SJCRH30 (cell line): ENCODE results near the gene LITAF. TPM values are rescaled to one million over a fixed set of nuclear protein-coding genes. Genes with fewer than 3 reads are reported as not detected.
"Not testable (repeated sequence)": the region's sequence is repeated elsewhere in the genome, so short reads cannot be mapped to it uniquely, and the experiment has no call there.

ENCODE experiments used
- DNase-seq, 2 experiments: peaks; one replicate each; pipeline ENCODE4 v3.0.0-alpha.2; 2015 to 2020
- H3K27ac ChIP-seq: fragments of 250-450 bp; sonication (Bioruptor Pico); 2 replicates; pipeline ENCODE4 v1.5.1; 2020; ENCODE audit warnings: mild to moderate bottlenecking, moderate library complexity
- H3K27me3 ChIP-seq: fragments of 250-450 bp; sonication (Bioruptor Pico); 2 replicates; pipeline ENCODE4 v1.5.1; 2020; ENCODE audit warnings: mild to moderate bottlenecking, moderate library complexity
- H3K36me3 ChIP-seq: fragments of 250-450 bp; sonication (Bioruptor Pico); 2 replicates; pipeline ENCODE4 v1.5.1; 2020; ENCODE audit warnings: mild to moderate bottlenecking, moderate library complexity
- H3K4me1 ChIP-seq: fragments of 250-450 bp; sonication (Bioruptor Pico); 2 replicates; pipeline ENCODE4 v1.5.1; 2020; ENCODE audit warnings: mild to moderate bottlenecking, moderate library complexity
- H3K4me3 ChIP-seq: fragments of 250-450 bp; sonication (Bioruptor Pico); 2 replicates; pipeline ENCODE4 v1.5.1; 2020; ENCODE audit warnings: mild to moderate bottlenecking, moderate library complexity
- H3K9me3 ChIP-seq: fragments of 250-450 bp; sonication (Bioruptor Pico); replicated peaks from 2 replicates; pipeline ENCODE4 v1.5.1; 2020; ENCODE audit warnings: mild to moderate bottlenecking, moderate library complexity
- total RNA-seq: library from RNA; depleted of rRNA; stranded (reverse); fragments of >200 nt; shearing (Covaris generic); gene quantifications from 2 replicates; pipeline ENCODE4 v1.2.3, GENCODE V29; 2014

The LITAF gene
- total RNA-seq, 1 experiment from 2014 or later, result 49.8 TPM

GRCh38 chr16:11581678-11582077 lies 5.0 kb downstream of the LITAF start:
- Histone ChIP-seq H3K36me3 (no peaks in the 10 kb centered on the region), H3K27ac (no peak overlapping the region), H3K4me3 (no peak overlapping the region), H3K9me3 (no peaks in the 10 kb centered on the region), H3K27me3 (no peaks in the 10 kb centered on the region), H3K4me1 (peaks cover 23% of the 10 kb centered on the region)
- no peak for DNase-seq

GRCh38 chr16:11580451-11581086 lies 6.2 kb downstream of the LITAF start:
- no peaks in the 10 kb centered on the region for H3K27me3 ChIP-seq
- no peaks in the 10 kb centered on the region for H3K9me3 ChIP-seq
- H3K4me1 ChIP-seq, result peaks cover 17% of the 10 kb centered on the region
- no peaks in the 10 kb centered on the region for H3K36me3 ChIP-seq
- no peak overlapping the region for H3K4me3 ChIP-seq
- DNase-seq, result no peak
- H3K27ac ChIP-seq, result no peak overlapping the region

- DNase-seq, H3K36me3 ChIP-seq, H3K4me1 ChIP-seq, H3K27me3 ChIP-seq, H3K27ac ChIP-seq, H3K4me3 ChIP-seq, H3K9me3 ChIP-seq: not testable (repeated sequence)
These were observed 9.4 kb downstream of the LITAF start for GRCh38 chr16:11577290-11577660.

- H3K4me1 ChIP-seq, result no peaks in the 10 kb centered on the region
- no peak overlapping the region for H3K27ac ChIP-seq
- H3K36me3 ChIP-seq, result no peaks in the 10 kb centered on the region
- no peaks in the 10 kb centered on the region for H3K27me3 ChIP-seq
- DNase-seq, result no peak
- no peaks in the 10 kb centered on the region for H3K9me3 ChIP-seq
- no peak overlapping the region for H3K4me3 ChIP-seq
These were observed 10.1 kb downstream of the LITAF start for GRCh38 chr16:11576427-11577289.

GRCh38 chr16:11575223-11575589 lies 11.5 kb downstream of the LITAF start:
- H3K9me3 ChIP-seq, result no peaks in the 10 kb centered on the region
- DNase-seq, result no peak
- no peak overlapping the region for H3K27ac ChIP-seq
- H3K27me3 ChIP-seq, result no peaks in the 10 kb centered on the region
- no peaks in the 10 kb centered on the region for H3K4me1 ChIP-seq
- no peak overlapping the region for H3K4me3 ChIP-seq
- H3K36me3 ChIP-seq, result no peaks in the 10 kb centered on the region

GRCh38 chr16:11572301-11572995 lies 14.3 kb downstream of the LITAF start:
- no peak for DNase-seq
- no peaks in the 10 kb centered on the region for H3K36me3 ChIP-seq
- H3K27me3 ChIP-seq, result no peaks in the 10 kb centered on the region
- H3K9me3 ChIP-seq, result no peaks in the 10 kb centered on the region
- H3K4me1 ChIP-seq, result no peaks in the 10 kb centered on the region
- H3K4me3 ChIP-seq, result no peak overlapping the region
- H3K27ac ChIP-seq, result no peak overlapping the region

- Histone ChIP-seq H3K4me1 (no peaks in the 10 kb centered on the region), H3K4me3 (no peak overlapping the region), H3K9me3 (no peaks in the 10 kb centered on the region), H3K27ac (no peak overlapping the region), H3K27me3 (no peaks in the 10 kb centered on the region), H3K36me3 (no peaks in the 10 kb centered on the region)
- DNase-seq, result no peak
These were observed 15.2 kb downstream of the LITAF start for GRCh38 chr16:11571549-11571948.

- Histone ChIP-seq H3K27ac (no peak overlapping the region), H3K4me3 (no peak overlapping the region), H3K4me1 (no peaks in the 10 kb centered on the region), H3K36me3 (no peaks in the 10 kb centered on the region), H3K27me3 (no peaks in the 10 kb centered on the region), H3K9me3 (no peaks in the 10 kb centered on the region)
- DNase-seq, result no peak
These were observed 15.9 kb downstream of the LITAF start for GRCh38 chr16:11570806-11571205.

GRCh38 chr16:11570258-11570657 lies 16.5 kb downstream of the LITAF start:
- no peaks in the 10 kb centered on the region for H3K36me3 ChIP-seq
- H3K4me3 ChIP-seq, result no peak overlapping the region
- no peaks in the 10 kb centered on the region for H3K27me3 ChIP-seq
- H3K27ac ChIP-seq, result no peak overlapping the region
- no peaks in the 10 kb centered on the region for H3K4me1 ChIP-seq
- no peak for DNase-seq
- H3K9me3 ChIP-seq, result no peaks in the 10 kb centered on the region

GRCh38 chr16:11566398-11566797 lies 20.3 kb downstream of the LITAF start:
- 0 out of 2 replicates have a peak, but pooled peaks cover 1% of the 10 kb centered on the region for H3K4me1 ChIP-seq
- no peak overlapping the region for H3K4me3 ChIP-seq
- no peaks in the 10 kb centered on the region for H3K36me3 ChIP-seq
- H3K27ac ChIP-seq, result no peak overlapping the region
- no peaks in the 10 kb centered on the region for H3K27me3 ChIP-seq
- DNase-seq, result no peak
- H3K9me3 ChIP-seq, result no peaks in the 10 kb centered on the region

- no peaks in the 10 kb centered on the region for H3K9me3 ChIP-seq
- no peak for DNase-seq
These were observed 21.1 kb downstream of the LITAF start for GRCh38 chr16:11565665-11566064.

GRCh38 chr16:11564046-11564926 lies 22.4 kb downstream of the LITAF start:
- Histone ChIP-seq H3K36me3 (no peaks in the 10 kb centered on the region), H3K9me3 (no peaks in the 10 kb centered on the region), H3K27ac (no peak overlapping the region), H3K4me3 (no peak overlapping the region), H3K27me3 (no peaks in the 10 kb centered on the region), H3K4me1 (0 out of 2 replicates have a peak, but pooled peaks cover 6% of the 10 kb centered on the region)
- DNase-seq, result no peak

More at GRCh38 chr16:11565665-11566064, 21.1 kb downstream of the LITAF start:
- Histone ChIP-seq H3K4me3 (no peak overlapping the region), H3K27me3 (no peaks in the 10 kb centered on the region), H3K4me1 (0 out of 2 replicates have a peak, but pooled peaks cover 6% of the 10 kb centered on the region), H3K27ac (no peak overlapping the region), H3K36me3 (no peaks in the 10 kb centered on the region)

GRCh38 chr16:11563493-11564040 lies 23.2 kb downstream of the LITAF start:
- no peak overlapping the region for H3K4me3 ChIP-seq
- H3K36me3 ChIP-seq, result no peaks in the 10 kb centered on the region
- no peaks in the 10 kb centered on the region for H3K9me3 ChIP-seq
- DNase-seq, result no peak
- no peaks in the 10 kb centered on the region for H3K27me3 ChIP-seq
- H3K27ac ChIP-seq, result no peak overlapping the region
- 0 out of 2 replicates have a peak, but pooled peaks cover 6% of the 10 kb centered on the region for H3K4me1 ChIP-seq

GRCh38 chr16:11562941-11563340 lies 23.8 kb downstream of the LITAF start:
- H3K27me3 ChIP-seq, result no peaks in the 10 kb centered on the region
- 0 out of 2 replicates have a peak, but pooled peaks cover 6% of the 10 kb centered on the region for H3K4me1 ChIP-seq
- H3K4me3 ChIP-seq, result no peak overlapping the region
- H3K9me3 ChIP-seq, result no peaks in the 10 kb centered on the region
- DNase-seq, result no peak
- H3K36me3 ChIP-seq, result no peaks in the 10 kb centered on the region
- no peak overlapping the region for H3K27ac ChIP-seq
